GM21717 (cell line): Measurements from ENCODE around the gene PSTPIP1.

Source experiments
- ATAC-seq: cut with Tn5 transposase; IDR thresholded peaks from one replicate; pipeline ENCODE4 v1.9.1; 2021; ENCODE audit warnings: mild to moderate bottlenecking, moderate library complexity; ENCODE audit not compliant: unreplicated experiment

PSTPIP1 gene

DNA sequence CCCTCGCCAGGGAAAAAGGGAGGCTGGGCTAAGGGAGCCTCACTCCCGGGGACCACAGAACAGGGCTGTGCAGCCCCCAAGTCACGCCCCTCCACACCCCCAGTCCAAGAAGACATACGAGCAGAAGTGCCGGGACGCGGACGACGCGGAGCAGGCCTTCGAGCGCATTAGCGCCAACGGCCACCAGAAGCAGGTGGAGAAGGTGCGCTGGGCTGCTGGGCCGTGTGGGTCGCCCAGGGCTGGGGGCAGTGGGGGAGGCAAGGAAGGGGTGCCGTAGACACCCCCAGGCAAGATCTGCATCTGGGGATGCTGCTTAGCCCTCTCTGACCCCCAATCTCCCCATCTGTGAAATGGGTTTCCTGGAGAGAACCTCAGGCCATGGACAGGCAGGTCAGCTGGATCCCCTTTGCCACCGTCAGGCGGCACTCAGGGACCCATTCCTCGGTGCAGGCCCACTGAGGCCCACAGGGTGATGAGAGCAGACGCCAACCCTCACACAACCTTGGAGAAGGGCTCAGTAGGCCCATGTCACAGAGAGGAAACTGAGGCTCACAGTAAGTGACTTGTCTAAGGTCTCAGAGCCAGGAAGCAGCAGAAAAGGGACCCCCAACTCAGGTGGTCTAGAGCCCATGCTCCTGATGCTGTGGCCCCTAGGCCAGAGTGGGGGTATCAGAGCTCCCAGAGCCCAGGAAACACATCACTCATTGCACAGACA, 33.7 kb downstream of the PSTPIP1 start:
- no peak for ATAC-seq

DNA sequence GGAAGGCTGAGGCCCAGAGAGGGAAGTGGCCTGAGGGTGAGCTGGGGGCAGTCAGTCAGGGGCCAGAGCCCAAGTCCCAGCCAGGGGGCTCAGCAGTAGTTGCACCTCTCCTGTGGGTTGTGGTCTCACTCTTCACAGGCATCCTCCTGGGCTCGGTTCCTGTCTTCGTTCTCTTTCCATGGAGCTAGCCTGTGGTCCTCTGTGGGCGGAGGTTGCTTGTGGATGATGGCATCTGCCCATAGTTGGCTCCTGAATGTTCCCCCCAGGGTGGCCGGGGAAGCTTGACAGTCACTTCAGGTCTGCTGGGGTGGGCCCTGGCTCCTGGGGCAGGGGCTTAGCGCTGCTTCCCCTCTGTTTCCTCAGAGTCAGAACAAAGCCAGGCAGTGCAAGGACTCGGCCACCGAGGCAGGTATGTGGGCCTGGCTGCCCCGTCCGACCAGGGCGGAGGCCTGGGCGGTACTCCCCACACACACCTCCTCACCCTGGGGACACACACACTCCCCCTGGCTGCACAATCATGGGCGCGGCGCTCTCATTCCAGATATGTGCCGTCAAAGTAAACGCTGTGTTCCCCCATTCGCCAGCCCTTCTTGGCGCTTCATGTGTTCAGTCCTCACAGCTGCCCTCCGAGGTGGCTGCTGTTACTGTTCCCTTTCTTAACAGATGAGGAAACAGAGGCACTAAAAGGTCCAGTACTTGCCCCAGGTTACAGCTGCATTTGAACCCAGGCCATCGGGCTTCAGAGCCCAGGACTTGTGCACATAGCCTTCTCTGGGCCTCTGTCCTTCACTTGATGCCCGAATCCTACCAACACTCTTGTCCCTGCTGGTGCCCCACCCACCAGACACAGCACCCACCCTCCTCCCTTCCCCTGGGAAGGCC, 34.5 kb downstream of the PSTPIP1 start:
- no peak for ATAC-seq

GRCh38 chr15:77030048-77030927, 35.4 kb downstream of the PSTPIP1 start:
- no peak for ATAC-seq

- no peak for ATAC-seq
Observed at GRCh38 chr15:77030928-77031375, 36.0 kb downstream of the PSTPIP1 start.

DNA sequence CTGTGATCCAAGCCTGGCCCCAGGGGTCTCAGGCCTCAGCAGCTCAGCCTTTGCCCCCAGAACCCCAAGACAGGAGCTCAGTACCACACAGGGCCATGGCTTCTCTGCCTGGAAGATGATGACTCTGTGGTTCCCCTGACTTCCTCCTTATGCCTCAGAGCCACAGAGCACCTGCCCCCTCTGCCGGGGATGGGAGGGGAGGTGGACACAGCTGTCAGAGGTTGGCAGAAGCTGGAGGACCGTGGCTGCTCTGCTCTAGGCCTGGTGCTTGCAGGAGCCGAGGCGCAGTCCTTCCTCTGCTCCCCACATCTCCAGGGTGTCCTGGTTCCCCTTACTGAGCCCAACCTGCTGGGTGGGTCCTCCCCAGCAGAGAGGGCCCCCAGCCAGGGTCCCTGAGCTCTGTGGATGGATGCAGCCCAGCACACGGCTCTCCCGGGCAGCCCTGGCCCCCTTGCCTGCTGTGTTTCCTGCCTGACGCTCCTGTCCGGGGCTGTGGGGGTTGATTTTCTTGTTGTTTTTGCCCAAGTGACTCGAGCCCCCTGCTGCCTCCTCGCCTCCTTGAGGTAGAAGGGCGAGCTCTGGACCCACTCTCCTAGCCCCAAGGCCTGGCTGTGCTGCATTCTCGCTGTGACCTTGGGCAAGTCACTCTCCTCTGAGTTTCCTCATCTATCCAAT, 36.6 kb downstream of the PSTPIP1 start:
- ATAC-seq = no peak

DNA sequence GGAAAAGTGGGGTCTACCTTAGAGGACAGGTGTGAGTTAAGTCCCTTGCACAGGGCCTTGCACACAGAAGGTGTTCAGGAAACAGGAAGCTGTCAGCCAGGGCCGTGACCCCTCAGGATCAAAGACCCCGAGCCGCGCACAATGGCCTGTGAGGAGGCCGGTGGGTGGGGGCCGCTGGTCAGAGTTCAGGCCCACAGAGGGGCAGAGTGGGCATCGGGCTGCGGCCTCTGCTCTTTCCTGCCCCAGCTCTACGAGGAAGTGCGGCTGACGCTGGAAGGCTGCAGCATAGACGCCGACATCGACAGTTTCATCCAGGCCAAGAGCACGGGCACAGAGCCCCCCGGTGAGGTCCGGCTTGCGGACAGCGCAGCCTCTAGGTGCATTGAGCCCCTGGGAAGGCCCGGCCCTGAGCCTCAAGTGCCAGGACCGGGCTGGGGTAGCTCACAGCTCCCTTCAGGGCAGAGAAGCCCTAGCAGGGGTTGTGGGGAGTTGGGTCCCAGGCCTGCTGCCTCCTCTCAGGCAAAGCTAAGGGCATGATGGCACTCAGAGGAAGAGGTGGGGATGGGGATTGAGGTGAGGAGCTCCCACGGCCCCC, 37.2 kb downstream of the PSTPIP1 start:
- ATAC-seq = no peak

- ATAC-seq = no peak
Observed at GRCh38 chr15:77032647-77033416, 37.9 kb downstream of the PSTPIP1 start.

GRCh38 chr15:77033417-77033728, 38.4 kb downstream of the PSTPIP1 start:
- ATAC-seq = no peak

DNA sequence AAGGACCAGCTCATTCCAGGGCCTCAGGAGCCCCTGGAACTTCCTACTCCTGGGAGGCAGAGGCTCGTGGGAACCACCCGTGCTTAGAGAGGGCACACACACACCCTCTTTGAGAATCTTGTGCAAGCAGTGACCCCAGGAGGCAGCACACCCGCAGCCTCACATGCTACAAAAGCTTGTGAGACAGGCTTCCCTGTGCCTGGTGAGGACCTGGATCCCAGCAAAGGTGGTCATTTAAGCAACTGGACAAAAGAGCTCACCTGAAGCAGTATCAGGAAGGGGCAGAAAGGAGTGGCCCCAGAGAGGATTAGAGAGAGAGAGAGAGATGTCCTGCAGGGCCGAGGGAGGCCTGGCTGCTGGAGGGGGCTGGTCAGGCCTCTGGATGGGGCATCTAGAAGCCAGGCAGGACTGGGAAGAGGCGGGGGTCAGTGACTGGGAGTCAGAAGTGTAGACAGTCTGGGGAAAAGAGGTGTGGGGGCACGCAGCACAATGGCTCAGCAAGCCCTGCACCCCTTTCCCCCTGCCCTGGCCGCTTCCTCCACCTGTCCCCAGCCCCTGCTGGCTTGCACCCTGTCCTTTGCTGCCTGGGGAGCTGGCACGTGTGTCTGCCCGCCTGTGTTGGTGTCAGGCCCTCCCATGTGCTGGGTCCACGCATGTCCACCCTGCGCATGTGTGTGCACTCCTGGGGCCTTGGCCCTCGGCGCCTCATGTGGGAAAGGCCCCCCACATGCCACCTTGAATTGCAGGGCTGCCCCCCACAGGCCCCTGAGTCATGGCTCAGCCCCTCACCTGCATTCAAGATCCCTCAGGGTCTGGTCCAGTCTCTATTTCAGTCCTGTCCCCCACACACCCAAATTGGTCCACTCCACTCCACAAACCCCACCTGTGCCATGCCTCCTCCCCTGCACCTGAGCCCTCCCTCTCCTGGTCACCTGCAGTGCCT, 39.1 kb downstream of the PSTPIP1 start:
- ATAC-seq = no peak

- ATAC-seq = no peak
Observed at GRCh38 chr15:77034695-77035489, 40.0 kb downstream of the PSTPIP1 start.

- ATAC-seq = no peak
Observed at GRCh38 chr15:77035584-77035983, 40.7 kb downstream of the PSTPIP1 start.

GRCh38 chr15:77035999-77036471, 41.1 kb downstream of the PSTPIP1 start:
- ATAC-seq = no peak

GRCh38 chr15:77036537-77037387, 41.8 kb downstream of the PSTPIP1 start:
- no peak for ATAC-seq

DNA sequence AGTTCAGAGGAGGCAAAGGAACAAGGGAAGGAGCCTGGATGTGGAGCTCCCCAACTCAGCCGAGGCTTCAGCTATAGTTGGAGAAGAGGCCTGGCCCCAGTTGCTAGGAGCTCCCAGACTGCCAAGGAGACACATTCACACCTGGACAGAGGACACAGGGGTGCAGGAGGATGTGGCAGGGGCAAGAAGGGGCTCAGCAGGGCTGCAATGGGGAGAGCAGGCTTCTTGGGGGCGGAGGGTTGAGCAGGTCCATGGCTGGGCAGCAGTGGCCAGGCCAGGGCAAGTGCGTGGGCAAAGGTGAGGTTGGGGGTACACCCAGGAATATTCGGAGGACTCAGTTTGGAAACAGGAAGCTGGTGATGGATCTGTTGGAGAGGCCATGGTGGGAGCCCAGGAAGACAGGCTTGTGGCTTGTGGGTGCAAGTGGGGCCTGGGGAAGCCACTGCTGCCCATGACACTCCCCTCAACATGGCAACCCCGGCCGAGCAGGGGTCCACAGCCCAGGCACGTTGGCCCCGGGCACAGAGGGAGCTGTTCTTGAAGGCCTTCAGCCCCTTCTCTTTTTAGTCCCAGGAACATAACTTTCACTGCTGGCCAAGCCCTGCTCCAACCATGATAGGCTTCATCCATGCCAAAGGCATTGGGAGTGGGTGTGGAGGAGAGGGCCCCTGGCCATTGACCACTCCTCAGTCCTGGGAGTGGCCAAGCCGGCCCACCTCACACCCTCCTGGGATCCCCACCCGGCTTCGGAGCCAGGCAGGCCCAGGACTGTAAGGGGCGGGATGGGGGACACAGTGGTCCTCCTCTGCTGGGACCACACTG, 42.7 kb downstream of the PSTPIP1 start:
- ATAC-seq = no peak

DNA sequence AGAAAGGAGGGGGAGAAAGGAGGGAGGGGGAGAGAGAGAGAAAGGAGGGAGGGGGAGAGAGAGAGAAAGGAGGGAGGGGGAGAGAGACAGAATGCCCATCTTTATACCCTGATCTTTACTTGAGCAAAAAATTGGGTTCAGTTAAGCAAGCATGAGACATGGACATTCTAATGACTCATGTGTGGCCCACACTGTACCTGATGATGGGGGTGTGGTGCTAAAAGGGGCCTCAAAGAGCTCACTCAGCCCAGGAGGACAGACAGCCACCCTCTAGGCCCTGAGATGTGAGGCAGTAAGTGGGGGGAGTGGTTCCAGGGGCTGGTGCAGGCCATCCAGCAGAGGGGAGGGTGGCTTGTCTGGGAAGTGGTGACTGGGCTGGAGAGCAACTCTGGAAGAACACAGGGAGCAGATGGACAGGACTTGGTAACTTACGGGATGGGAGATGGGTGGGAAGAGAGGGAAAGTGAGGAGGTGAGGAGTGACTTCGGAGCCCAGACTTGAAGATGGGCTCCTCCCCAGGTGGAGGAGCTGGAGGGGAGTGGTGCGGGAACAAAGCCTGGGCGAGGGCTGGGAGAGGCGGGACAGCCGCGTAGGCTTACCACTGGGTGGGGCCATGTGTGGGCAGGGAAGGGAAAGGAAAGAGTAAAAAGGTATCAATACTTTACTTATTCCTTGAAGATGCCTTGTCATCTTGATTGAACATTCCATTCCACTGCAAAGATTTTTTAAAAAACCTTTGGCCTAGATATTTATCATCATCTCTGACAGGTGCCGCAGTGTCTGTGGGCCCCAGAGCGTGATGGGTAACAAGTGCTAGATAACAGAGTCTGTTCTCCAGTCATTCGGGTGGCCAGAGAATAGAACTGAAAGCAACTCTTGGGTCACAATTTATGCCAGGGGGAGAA, 43.6 kb downstream of the PSTPIP1 start:
- ATAC-seq = no peak
